ENCODE data around the gene PPTC7. TPM values are rescaled to one million over a fixed set of nuclear protein-coding genes. Genes with fewer than 3 reads are reported as not detected.

PPTC7 gene
- total and polyA plus RNA-seq, 10 of the 15 experiments (the other 5 are each of a cell fraction or from before 2014, with no cell fraction given) = 4.0 to 69.6 (median 12.3) TPM

DNA sequence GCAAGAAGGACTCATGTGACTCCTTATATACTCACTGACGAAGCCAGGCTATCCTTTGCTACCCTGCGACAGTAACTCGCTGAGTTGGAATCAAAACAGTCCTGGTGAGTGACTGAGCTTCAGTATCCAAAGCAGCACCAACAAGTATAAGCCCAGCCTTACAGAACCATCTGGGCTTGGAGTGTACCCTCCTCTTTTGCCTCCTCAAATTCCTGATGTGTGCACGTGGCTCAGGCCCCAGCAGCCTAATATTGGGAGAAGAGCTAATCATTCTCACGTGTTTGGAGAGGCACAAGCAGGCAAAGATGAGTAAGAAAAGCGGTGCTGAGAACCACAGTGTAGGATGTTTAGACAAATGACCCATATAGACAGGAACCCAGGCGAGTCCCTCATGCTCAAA is 34.4 kb downstream of the PPTC7 start:
- TF ChIP-seq YY1 (IDR thresholded peaks at IDR 0.05; ENCODE audit: low read depth, low read length) (no peak), RUNX3 (IDR thresholded peaks at IDR 0.05; ENCODE audit: low read length) (peak; percentile 4; the same call in 1 of the 2 replicates), ZNF384 (IDR thresholded peaks at IDR 0.05; ENCODE audit: borderline replicate concordance, low read depth, low read length) (no peak), ZNF24 (IDR thresholded peaks at IDR 0.05) (no peak), BCL11A (IDR thresholded peaks at IDR 0.05; ENCODE audit: low read depth, low read length) (no peak), PKNOX1 (IDR thresholded peaks at IDR 0.05) (no peak), JUND (IDR thresholded peaks at IDR 0.05; ENCODE audit: low read depth, low read length) (no peak), PAX8 (IDR thresholded peaks at IDR 0.05) (no peak), BHLHE40 (IDR thresholded peaks at IDR 0.05; ENCODE audit: borderline replicate concordance in 1 of 2, low read depth in 2 of 2, low read length in 1 of 2) (0 out of 4 replicates have a peak, but pooled peaks of 1 of the 2 experiments have one; percentile 23), SREBF2 (IDR thresholded peaks at IDR 0.05; ENCODE audit: low read length) (no peak), IRF3 (IDR thresholded peaks at IDR 0.05) (no peak), POLR2AphosphoS2 (IDR thresholded peaks at IDR 0.05; ENCODE audit: low read depth, low read length) (no peak), ZNF622 (IDR thresholded peaks at IDR 0.05) (no peak)
- TF ChIP-seq, protein P1, sequence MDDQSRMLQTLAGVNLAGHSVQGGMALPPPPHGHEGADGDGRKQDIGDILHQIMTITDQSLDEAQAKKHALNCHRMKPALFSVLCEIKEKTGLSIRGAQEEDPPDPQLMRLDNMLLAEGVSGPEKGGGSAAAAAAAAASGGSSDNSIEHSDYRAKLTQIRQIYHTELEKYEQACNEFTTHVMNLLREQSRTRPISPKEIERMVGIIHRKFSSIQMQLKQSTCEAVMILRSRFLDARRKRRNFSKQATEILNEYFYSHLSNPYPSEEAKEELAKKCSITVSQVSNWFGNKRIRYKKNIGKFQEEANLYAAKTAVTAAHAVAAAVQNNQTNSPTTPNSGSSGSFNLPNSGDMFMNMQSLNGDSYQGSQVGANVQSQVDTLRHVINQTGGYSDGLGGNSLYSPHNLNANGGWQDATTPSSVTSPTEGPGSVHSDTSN (IDR thresholded peaks at IDR 0.05; ENCODE audit: insufficient replicate concordance, low read depth, low read length) = no peak
- TF ChIP-seq, protein P2, sequence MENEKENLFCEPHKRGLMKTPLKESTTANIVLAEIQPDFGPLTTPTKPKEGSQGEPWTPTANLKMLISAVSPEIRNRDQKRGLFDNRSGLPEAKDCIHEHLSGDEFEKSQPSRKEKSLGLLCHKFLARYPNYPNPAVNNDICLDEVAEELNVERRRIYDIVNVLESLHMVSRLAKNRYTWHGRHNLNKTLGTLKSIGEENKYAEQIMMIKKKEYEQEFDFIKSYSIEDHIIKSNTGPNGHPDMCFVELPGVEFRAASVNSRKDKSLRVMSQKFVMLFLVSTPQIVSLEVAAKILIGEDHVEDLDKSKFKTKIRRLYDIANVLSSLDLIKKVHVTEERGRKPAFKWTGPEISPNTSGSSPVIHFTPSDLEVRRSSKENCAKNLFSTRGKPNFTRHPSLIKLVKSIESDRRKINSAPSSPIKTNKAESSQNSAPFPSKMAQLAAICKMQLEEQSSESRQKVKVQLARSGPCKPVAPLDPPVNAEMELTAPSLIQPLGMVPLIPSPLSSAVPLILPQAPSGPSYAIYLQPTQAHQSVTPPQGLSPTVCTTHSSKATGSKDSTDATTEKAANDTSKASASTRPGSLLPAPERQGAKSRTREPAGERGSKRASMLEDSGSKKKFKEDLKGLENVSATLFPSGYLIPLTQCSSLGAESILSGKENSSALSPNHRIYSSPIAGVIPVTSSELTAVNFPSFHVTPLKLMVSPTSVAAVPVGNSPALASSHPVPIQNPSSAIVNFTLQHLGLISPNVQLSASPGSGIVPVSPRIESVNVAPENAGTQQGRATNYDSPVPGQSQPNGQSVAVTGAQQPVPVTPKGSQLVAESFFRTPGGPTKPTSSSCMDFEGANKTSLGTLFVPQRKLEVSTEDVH (IDR thresholded peaks at IDR 0.05; ENCODE audit: low read depth, partially characterized antibody) = no peak
- intact Hi-C loops (cut with micrococcal nuclease; ENCODE audit: unreplicated experiment) (loop anchor here (5.0 kb wide), 1 partner anchor 36 kb away; no protein-coding TSS in a partner anchor), in situ Hi-C loops (cut with MboI) (no loop called here)
- ATAC-seq (no peak), FAIRE-seq (no peak), DNase-seq (ENCODE audit: low read depth, low spot score) (no peak)
- H3K27ac ChIP-seq (ENCODE audit: control insufficient read depth, insufficient read depth) = peak overlapping the region; percentile 31; the same call in 1 of the 2 replicates
- no peak overlapping the region for H2AFZ ChIP-seq (ENCODE audit: control insufficient read depth, low read depth, low read length)
- no peaks in the 10 kb centered on the region for H3K9me3 ChIP-seq (replicated peaks; ENCODE audit: control insufficient read depth, insufficient read depth, low read length)
- H3K36me3 ChIP-seq (ENCODE audit: control insufficient read depth in 2 of 2, insufficient read depth in 2 of 2, low read length in 1 of 2) = peaks cover 8 to 48% of the 10 kb centered on the region in 2 experiments
- ChIA-PET SMC1A (ENCODE audit: uncharacterized antibody, unreplicated experiment) (interaction anchor here (1.1 to 7.1 kb wide), 20 partner anchors 9 to 91 kb away, joined by 3 to 92 read pairs (median 6); partner anchors contain the start of genes FAM216A and GPN3), CTCF (interaction anchor here (0.7 to 7.3 kb wide), 11 partner anchors 9 to 206 kb away, joined by 3 to 110 read pairs (median 6); partner anchors contain the start of gene ARPC3), POLR2A (interaction anchor here (0.5 to 2.6 kb wide), 12 partner anchors 9 to 93 kb away, joined by 3 to 14 read pairs (median 5); no protein-coding TSS in a partner anchor), RAD21 (ENCODE audit: unreplicated experiment) (interaction anchor here (0.9 to 3.0 kb wide), 9 partner anchors 11 to 81 kb away, joined by 3 to 16 read pairs (median 5); partner anchors contain the start of genes FAM216A and GPN3)
- H4K20me1 ChIP-seq (ENCODE audit: control insufficient read depth, insufficient read depth) = peaks cover 4% of the 10 kb centered on the region
- H3K27me3 ChIP-seq (replicated peaks in 1 of 2; ENCODE audit: control insufficient read depth in 2 of 2, insufficient read depth in 2 of 2, low read length in 1 of 2) = no peaks in the 10 kb centered on the region
- no peak overlapping the region for H3K9ac ChIP-seq (ENCODE audit: control insufficient read depth, insufficient read depth, low read length)
- peaks cover 86% of the 10 kb centered on the region for H3K79me2 ChIP-seq (ENCODE audit: control insufficient read depth, insufficient read depth, low read length)
- 40% methylated on average over 7 of the region's 7 CpGs for WGBS (ENCODE audit: insufficient coverage, insufficient replicate concordance, low lambda C conversion rate, missing lambda C conversion rate)
- no TSS peak for BruUV-seq (replicated peaks)
- H3K4me1 ChIP-seq (ENCODE audit: control insufficient read depth, insufficient read depth, low read length) = peaks cover 16% of the 10 kb centered on the region
- no peak overlapping the region for H3K4me3 ChIP-seq
- H3K4me2 ChIP-seq (ENCODE audit: control insufficient read depth, insufficient read depth) = no peak overlapping the region

Measured in GM12878 (cell line).